HFFc6 (cell line): ENCODE data around the gene CENPT. TPM values are rescaled to one million over a fixed set of nuclear protein-coding genes. Genes with fewer than 3 reads are reported as not detected.
A peak's percentile ranks its signal among the peaks of the same experiment; 100 is the strongest.

Source experiments
- DNase-seq: peaks from one replicate; pipeline ENCODE4 v3.0.0-alpha.2; 2018
- H3K27ac Mint-ChIP-seq: 2 replicates; pipeline ENCODE4 v1.8.0; 2020; ENCODE audit warnings: mild to moderate bottlenecking, mixed read lengths
- H3K27me3 Mint-ChIP-seq: 2 replicates; pipeline ENCODE4 v1.8.0; 2021; ENCODE audit warnings: mild to moderate bottlenecking, moderate library complexity, mixed read lengths; ENCODE audit not compliant: insufficient read depth
- H3K36me3 Mint-ChIP-seq: 2 replicates; pipeline ENCODE4 v1.8.0; 2021; ENCODE audit warnings: low read depth, mixed read lengths
- H3K4me1 Mint-ChIP-seq: 2 replicates; pipeline ENCODE4 v1.8.0; 2020; ENCODE audit warnings: low read depth, mixed read lengths
- H3K4me3 Mint-ChIP-seq: 2 replicates; pipeline ENCODE4 v1.8.0; 2020; ENCODE audit warnings: mild to moderate bottlenecking, moderate library complexity, mixed read lengths
- H3K9me3 Mint-ChIP-seq: 2 replicates; pipeline ENCODE4 v1.8.0; 2020; ENCODE audit warnings: mild to moderate bottlenecking, mixed read lengths
- CTCF ChIP-seq: fragments of 200-600 bp; sonication (generic); IDR thresholded peaks from 2 replicates; pipeline ENCODE4 v1.5.0; 2021; ENCODE audit warnings: antibody characterized with exemption, mild to moderate bottlenecking
- total RNA-seq, 6 experiments: library from RNA; stranded (reverse); fragmentation: NEBNext Ultra II Directional; extraction: Animal tissue kit (Norgen Biotek cat#: 25700); gene quantifications; 2 replicates in 1 of 6; 3 replicates in 5 of 6; pipeline ENCODE4 v1.2.3, GENCODE V29; 2021

Gene CENPT
- total RNA-seq, 6 experiments from 2014 or later, result 51.2 to 64.2 (median 59.7) TPM

DNA sequence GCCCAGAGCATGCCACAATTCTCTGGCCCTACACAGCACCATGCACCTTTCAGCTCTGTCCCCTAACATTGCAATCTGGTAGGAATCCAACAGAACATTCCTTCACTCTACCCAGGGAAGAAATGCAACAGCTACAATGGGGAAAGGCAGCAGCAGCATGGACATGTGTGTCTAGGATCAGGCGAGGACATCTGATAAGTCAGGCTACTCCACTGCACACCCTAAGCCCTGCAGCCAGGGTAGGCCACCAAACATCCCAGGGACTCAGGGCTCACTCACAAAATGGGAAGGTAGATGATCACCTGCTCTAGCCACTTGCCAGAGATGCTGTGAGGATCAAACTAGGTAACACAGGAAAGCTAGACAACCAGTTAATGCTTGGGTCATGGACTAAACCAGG is 46.3 kb downstream of the CENPT start:
- Mint-ChIP-seq H3K36me3 (peaks cover 15% of the 10 kb centered on the region), H3K27ac (no peak overlapping the region), H3K9me3 (no peaks in the 10 kb centered on the region), H3K27me3 (no peaks in the 10 kb centered on the region; the same call in 1 of the 2 replicates), H3K4me3 (no peak overlapping the region), H3K4me1 (peaks cover 23% of the 10 kb centered on the region)
- no peak for TF ChIP-seq CTCF
- no peak for DNase-seq

- Mint-ChIP-seq H3K4me3 (no peak overlapping the region), H3K27me3 (no peaks in the 10 kb centered on the region; the same call in 1 of the 2 replicates), H3K4me1 (peaks cover 20% of the 10 kb centered on the region), H3K9me3 (no peaks in the 10 kb centered on the region), H3K36me3 (peaks cover 15% of the 10 kb centered on the region), H3K27ac (peak overlapping the region; percentile 40)
- DNase-seq, result no peak
- no peak for TF ChIP-seq CTCF
Observed at GRCh38 chr16:67800338-67800926, 47.1 kb downstream of the CENPT start.

- no peaks in the 10 kb centered on the region for H3K9me3 Mint-ChIP-seq
- H3K27ac Mint-ChIP-seq, result no peak overlapping the region
- no peak for TF ChIP-seq CTCF
- no peak overlapping the region for H3K4me3 Mint-ChIP-seq
- no peak for DNase-seq
- H3K36me3 Mint-ChIP-seq, result peaks cover 6% of the 10 kb centered on the region; the same call in 1 of the 2 replicates
- peaks cover 10% of the 10 kb centered on the region for H3K4me1 Mint-ChIP-seq
- no peaks in the 10 kb centered on the region; the same call in 1 of the 2 replicates for H3K27me3 Mint-ChIP-seq
Observed at GRCh38 chr16:67796099-67796718, 51.3 kb downstream of the CENPT start.

DNA sequence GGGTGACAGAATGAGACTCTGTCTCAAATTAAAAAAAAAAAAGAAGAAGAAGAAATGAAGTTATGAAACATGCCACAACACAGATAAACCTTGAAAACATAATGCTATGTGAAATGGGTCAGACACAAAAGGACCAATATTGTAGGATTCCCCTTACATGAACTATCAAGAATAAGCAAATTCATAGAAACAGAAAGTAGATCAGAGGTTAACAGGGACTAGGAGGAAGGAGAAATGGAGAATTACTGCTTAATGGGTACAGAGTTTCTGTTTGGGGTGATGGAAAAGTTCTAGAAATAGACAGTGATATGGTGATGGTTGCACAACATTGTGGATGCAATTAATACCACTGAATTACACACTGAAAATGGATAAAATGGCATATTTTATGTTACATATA is 57.4 kb downstream of the CENPT start:
- Mint-ChIP-seq H3K27ac (no peak overlapping the region), H3K4me1 (no peaks in the 10 kb centered on the region), H3K4me3 (no peak overlapping the region), H3K9me3 (no peaks in the 10 kb centered on the region), H3K27me3 (no peaks in the 10 kb centered on the region; the same call in 1 of the 2 replicates), H3K36me3 (no peaks in the 10 kb centered on the region)
- no peak for DNase-seq
- no peak for TF ChIP-seq CTCF

DNA sequence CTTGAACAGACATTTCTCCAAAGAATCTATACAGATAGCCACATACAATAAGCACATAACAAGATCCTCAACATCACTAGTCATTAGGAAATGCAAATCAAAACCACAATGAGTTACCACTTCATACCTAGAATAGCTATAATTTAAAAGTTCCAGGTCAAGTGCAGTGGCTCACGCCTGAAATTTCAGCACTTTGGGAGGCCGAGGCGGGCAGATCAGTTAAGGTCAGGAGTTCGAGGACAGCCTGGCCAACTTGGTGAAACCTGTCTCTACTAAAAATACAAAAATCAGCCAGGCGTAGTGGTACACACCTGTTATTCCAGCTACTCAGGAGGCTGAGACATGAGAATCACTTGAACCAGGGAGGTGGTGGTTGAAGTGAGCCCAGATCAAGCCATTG is 61.0 kb downstream of the CENPT start:
- Mint-ChIP-seq H3K27ac (no peak overlapping the region), H3K27me3 (no peaks in the 10 kb centered on the region; the same call in 1 of the 2 replicates), H3K9me3 (no peaks in the 10 kb centered on the region), H3K36me3 (peaks cover 5% of the 10 kb centered on the region; the same call in 1 of the 2 replicates), H3K4me3 (no peak overlapping the region), H3K4me1 (no peaks in the 10 kb centered on the region)
- no peak for TF ChIP-seq CTCF
- DNase-seq, result no peak
